HG03432 (cell line): Measurements from ENCODE around the gene NBAS.
A peak's percentile ranks its signal among the peaks of the same experiment; 100 is the strongest.

Experiments
- ATAC-seq: cut with Tn5 transposase; IDR thresholded peaks from one replicate; pipeline ENCODE4 v1.9.1; 2021; ENCODE audit warnings: mild to moderate bottlenecking, moderate library complexity; ENCODE audit not compliant: unreplicated experiment

NBAS gene

DNA sequence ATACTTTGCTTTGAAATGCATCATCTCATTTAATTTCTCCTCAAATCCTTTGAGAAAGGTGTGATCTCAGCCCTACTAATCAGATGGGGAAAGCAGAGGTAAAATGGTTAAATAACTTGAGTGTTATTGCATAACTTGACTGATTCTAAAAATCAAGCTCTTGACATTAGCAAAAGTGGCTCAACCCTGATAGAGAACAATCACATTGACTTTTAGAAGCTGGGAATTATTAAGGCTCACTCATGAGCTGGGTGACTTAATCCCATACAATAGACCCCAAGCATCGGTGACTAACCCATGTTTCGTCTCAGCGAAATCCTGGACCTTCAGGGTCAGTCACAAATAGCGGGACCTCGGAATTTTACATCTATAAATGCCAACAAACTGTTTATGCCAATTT lies 378.9 kb downstream of the NBAS start:
- ATAC-seq, result no peak

DNA sequence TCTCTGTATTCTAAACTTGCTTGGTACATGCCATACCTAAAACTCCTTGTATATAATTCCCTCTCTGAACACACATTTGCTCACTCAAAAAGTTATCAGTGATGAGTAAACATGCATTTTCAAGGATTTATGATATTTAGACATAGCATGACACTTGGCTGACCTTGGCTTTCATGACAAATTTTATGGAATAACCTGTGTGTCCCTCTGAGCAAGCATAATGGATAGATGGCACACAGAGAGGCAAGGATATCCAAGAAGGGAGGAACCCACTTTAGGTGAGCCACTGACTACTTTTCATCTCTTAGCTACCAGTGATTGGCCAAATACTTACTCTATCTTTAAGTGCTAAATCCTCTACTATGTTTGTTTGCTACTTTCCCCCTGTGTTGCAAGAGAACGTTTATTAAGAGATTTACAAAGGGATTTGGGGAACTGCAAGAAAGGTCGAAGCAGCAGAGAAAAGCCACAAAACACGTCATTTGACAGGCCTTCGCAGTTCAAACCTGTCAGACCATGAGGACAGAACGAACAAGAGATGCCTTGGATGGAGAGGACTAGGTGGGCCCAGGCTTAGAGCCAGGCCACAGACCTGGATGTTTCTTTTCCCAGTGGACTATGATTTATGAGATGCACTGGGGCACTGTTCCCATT lies 379.9 kb downstream of the NBAS start:
- ATAC-seq, result no peak

DNA sequence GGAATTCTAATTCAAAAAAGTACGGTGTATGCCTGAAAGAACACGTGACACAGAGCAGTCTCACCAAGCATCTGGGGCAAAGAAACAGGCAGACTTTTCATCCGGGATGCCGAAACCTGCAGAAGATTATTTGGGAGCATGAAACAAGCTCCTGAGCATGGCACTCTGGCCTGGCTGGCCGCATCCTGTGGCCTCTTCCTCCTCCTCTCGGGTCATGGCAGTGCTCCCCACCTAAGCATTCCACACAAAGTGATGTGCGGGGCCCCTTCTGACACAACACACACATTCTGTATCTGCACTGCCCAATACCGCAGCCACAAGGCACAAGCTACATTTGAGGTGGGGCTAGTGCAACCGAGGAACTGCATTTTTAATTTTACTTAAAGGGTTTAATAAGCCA lies 380.8 kb downstream of the NBAS start:
- no peak for ATAC-seq

GRCh38 chr2:15178946-15179345 lies 382.2 kb downstream of the NBAS start:
- ATAC-seq, result no peak

DNA sequence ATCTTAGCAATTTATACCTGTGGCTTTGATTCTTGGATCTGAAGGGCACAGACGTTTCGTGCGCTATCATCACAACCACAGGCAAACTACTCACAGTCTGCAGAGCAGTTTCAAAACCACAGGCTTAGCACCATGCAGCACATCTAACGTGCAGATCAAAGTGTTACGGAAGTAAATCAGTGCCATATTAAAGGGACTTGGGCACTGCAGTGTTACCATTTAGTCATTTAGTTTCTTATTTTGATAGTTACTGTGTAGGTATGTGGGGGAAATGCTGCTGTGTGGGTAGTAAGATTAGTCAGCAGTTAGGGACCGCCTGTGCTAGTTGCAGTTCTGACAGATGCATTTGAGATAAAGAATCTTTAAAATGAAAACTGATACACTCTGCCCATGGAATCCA lies 384.0 kb downstream of the NBAS start:
- ATAC-seq, result peak; percentile 98

DNA sequence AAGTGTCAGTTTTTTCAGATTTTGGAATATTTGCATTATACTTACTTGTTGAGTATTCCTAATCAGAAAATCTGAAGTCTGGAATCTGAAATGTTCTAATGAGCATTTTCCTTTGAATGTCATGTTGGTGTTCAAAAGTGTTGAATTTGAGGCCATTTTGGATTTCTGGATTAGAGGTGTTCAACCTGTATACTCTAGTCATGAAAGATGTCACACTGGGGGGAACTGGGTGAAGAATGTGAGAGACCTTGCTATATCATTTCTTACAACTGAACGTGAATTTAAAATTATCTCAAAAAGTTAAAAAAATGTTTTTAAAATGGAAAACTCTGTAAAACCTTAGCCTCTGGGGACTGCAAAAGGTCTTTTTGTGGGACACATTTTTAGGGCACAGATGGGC lies 384.5 kb downstream of the NBAS start:
- no peak for ATAC-seq

DNA sequence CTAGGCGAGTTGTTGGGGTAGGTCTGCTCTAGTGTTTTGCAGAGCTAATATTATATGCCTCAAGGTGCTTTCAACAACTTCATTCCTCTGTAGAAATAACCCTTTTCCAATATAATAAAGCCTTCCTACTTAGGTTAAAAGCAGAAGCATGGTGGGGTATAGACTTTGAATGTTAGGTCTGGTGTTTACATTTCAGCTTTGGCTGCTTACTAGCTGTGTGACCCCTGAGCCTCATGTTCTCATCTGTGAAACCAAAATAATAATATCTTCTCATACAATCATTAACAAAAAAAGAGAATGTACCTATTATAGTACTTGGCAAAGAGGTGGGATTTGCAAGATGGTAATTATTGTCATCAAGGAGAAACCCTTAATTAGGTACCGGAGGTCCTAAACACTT lies 386.6 kb downstream of the NBAS start:
- ATAC-seq, result no peak

DNA sequence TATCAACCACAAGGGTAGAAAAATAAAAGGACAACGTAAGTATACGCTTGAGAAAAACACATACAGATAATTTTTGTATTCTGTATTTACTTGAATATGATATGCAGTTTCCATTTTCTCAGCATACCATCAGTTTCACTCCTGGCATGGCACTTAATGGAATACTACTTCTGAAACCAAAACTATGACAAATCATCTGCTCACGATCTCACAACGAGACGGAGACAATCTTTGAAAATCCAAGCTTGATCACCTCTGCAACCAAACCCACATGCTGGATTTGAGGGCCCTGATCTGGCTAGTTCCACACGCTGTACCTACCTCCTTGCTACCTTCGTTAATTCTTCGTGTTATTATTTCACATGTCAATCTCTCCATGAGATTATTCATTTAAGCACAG lies 387.6 kb downstream of the NBAS start:
- ATAC-seq, result no peak

DNA sequence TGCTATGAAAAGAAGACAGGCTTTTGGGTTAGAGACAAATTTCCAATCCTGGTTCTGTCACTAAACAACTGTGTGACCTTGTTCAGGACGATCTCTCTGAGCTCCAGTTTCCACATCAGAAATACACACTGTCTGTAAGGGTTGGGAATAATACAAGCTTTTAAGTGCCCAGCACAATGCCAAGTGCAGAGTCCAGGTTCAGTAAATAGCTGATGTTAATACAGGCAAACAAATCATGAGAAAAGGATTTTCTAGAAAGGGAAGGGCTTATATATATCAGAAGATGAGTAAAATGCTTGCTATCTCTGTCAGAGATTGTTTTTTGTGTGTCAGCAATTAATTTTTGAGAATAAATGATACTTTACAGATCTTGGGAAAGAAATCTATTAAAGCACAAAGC lies 388.3 kb downstream of the NBAS start:
- ATAC-seq, result no peak

DNA sequence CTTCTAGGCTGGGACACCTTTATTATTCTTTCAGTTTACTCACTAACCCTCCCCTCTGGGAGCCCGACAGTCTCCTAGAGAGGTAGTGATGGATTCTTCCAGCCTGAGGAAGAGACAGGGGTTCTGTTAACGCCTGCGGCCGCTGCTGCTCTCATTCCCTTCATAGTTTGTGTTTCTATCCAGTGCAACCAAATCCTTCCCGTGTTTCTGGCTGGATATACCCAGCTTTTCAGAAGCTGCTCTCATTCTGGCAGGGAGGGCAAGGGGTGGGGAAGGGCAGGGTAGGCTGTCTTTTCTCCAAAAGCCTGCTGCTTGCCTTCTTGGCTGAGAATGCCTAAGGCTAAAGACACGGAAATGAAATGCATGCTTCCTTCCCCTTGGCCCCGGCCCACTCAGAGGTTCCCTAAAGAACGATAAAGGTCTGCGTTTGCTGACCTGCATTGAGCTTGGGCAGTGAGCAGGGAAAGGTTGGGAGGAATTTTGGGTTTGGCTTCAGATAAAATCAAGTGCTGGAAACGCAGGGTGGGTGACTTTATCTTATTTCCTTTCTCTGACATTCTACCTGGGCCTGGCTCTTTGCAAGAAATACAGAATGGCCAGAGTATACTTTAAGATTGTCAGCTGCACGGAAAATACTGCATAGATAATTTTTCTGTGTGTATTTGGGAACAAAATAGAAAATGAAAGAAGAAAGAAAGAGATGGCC lies 390.9 kb downstream of the NBAS start:
- ATAC-seq, result no peak

- no peak for ATAC-seq
Measured at GRCh38 chr2:15169326-15170069, 391.6 kb downstream of the NBAS start.

DNA sequence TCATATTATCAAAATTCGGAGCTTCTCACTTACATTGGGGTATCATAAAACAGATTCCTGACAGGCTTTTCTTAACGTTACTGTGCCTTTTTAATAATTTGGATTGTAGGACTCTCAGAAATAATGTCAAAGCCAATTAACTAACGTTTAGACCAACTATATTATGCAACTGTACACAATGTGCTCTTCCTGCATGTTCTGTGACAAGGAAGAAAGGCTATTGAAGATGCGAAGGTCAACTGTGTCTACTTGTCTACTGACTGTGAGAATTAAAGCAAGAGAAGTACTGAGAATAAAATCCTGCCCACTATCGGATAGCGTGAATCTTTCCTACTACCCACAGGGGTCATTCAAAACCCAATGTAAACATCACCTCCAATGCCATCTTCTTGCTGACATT lies 393.0 kb downstream of the NBAS start:
- no peak for ATAC-seq

- ATAC-seq, result no peak
Measured at GRCh38 chr2:15166878-15167277, 394.3 kb downstream of the NBAS start.

GRCh38 chr2:15163326-15163725 lies 397.8 kb downstream of the NBAS start:
- no peak for ATAC-seq

- ATAC-seq, result no peak
Measured at GRCh38 chr2:15162620-15163019, 398.5 kb downstream of the NBAS start.

- no peak for ATAC-seq
Measured at GRCh38 chr2:15160201-15160991, 400.7 kb downstream of the NBAS start.

DNA sequence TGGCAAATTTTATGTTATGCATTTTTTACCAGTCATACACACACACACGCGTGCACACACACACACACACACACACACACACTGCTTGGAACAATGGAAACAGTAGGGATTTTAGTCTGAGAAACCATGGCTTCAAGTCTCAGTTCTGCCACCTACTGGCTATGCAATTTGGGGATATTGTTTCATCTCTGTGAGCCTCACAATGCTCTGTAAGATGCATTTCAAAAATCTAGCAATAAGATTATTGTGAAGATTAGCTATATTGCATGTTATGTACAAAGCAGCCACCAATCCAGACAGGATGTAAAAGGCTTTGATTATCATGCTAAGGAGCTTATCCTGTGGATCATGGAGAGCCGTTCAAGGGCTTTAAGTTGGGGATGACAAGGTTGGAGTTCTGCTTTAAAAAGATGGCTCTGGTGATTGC lies 401.4 kb downstream of the NBAS start:
- no peak for ATAC-seq

- ATAC-seq, result no peak
Measured at GRCh38 chr2:15159206-15159605, 401.9 kb downstream of the NBAS start.

- ATAC-seq, result no peak
Measured at GRCh38 chr2:15158532-15158931, 402.6 kb downstream of the NBAS start.

GRCh38 chr2:15158100-15158499 lies 403.0 kb downstream of the NBAS start:
- no peak for ATAC-seq

GRCh38 chr2:15155959-15156574 lies 405.1 kb downstream of the NBAS start:
- ATAC-seq, result no peak
